ENCODE data around the gene SIT1.

GRCh38 chr9:35695943-35696401, 45.2 kb upstream of the SIT1 start:
- no peak for TF ChIP-seq CTCF (IDR thresholded peaks at IDR 0.05)
- no peak for TF ChIP-seq POLR2A (IDR thresholded peaks at IDR 0.05)
